Measurements from ENCODE around the gene BIRC6.
"Not testable (repeated sequence)": the region's sequence is repeated elsewhere in the genome, so short reads cannot be mapped to it uniquely, and the experiment has no call there.

BIRC6 gene

GRCh38 chr2:32342801-32343200, 14.0 kb upstream of the BIRC6 start:
- TF ChIP-seq CTCF (IDR thresholded peaks at IDR 0.05; ENCODE audit: control insufficient read depth, insufficient read depth, low read depth, low read length, missing control alignments), result no peak
- H3K4me3 ChIP-seq (ENCODE audit: control insufficient read depth, low read depth, low read length), result no peak overlapping the region
- DNase-seq (ENCODE audit: low read depth), result no peak

- not testable (repeated sequence) for DNase-seq (ENCODE audit: low read depth); H3K4me3 ChIP-seq (ENCODE audit: control insufficient read depth, low read depth, low read length)
Measured at GRCh38 chr2:32350797-32351196, 6.0 kb upstream of the BIRC6 start.

GRCh38 chr2:32355976-32356680, 695 bp upstream of the BIRC6 start:
- peak overlapping the region; percentile 66 for H3K4me3 ChIP-seq (ENCODE audit: control insufficient read depth, low read depth, low read length)
- no peak for DNase-seq (ENCODE audit: low read depth)
- TF ChIP-seq CTCF (IDR thresholded peaks at IDR 0.05; ENCODE audit: control insufficient read depth, insufficient read depth, low read depth, low read length, missing control alignments), result no peak

- peak overlapping the region; percentile 98 for H3K4me3 ChIP-seq (ENCODE audit: control insufficient read depth, low read depth, low read length)
- DNase-seq (ENCODE audit: low read depth), result no peak
- TF ChIP-seq CTCF (IDR thresholded peaks at IDR 0.05; ENCODE audit: control insufficient read depth, insufficient read depth, low read depth, low read length, missing control alignments), result no peak
Measured at GRCh38 chr2:32357318-32358110, 691 bp downstream of the BIRC6 start.

- H3K4me3 ChIP-seq (ENCODE audit: control insufficient read depth, low read depth, low read length), result peak overlapping the region; percentile 98
- no peak for TF ChIP-seq CTCF (IDR thresholded peaks at IDR 0.05; ENCODE audit: control insufficient read depth, insufficient read depth, low read depth, low read length, missing control alignments)
- DNase-seq (ENCODE audit: low read depth), result no peak
Measured at GRCh38 chr2:32358111-32358482, 1.3 kb downstream of the BIRC6 start.

GRCh38 chr2:32360416-32360815, 3.6 kb downstream of the BIRC6 start:
- TF ChIP-seq CTCF (IDR thresholded peaks at IDR 0.05; ENCODE audit: control insufficient read depth, insufficient read depth, low read depth, low read length, missing control alignments), result no peak
- no peak overlapping the region for H3K4me3 ChIP-seq (ENCODE audit: control insufficient read depth, low read depth, low read length)
- no peak for DNase-seq (ENCODE audit: low read depth)

- DNase-seq (ENCODE audit: low read depth), result not testable (repeated sequence)
Measured at GRCh38 chr2:32362997-32363396, 6.2 kb downstream of the BIRC6 start.

More at GRCh38 chr2:32362997-32363396, 6.2 kb downstream of the BIRC6 start:
- not testable (repeated sequence) for H3K4me3 ChIP-seq (ENCODE audit: control insufficient read depth, low read depth, low read length)
